Astrocyte of the spinal cord (primary cell): Measurements from ENCODE around the gene STIM1.

ENCODE experiments used
- DNase-seq: peaks from one replicate; pipeline ENCODE4 v3.0.0; 2011; ENCODE audit warnings: low read depth, low spot score
- H3K4me3 ChIP-seq: 2 replicates; pipeline ENCODE4 v1.5.1; 2011; ENCODE audit warnings: low read depth, mild to moderate bottlenecking, low read length, moderate library complexity
- in situ Hi-C: cut with HindIII; loops from 2 replicates; pipeline ENCODE4 v1.10.0; 2017; ENCODE audit warnings: low sequenced_read_pairs
- TF ChIP-seq, protein P1 (sequence below): IDR thresholded peaks from 2 replicates; pipeline ENCODE4 v1.5.1; 2012; ENCODE audit warnings: low read depth, mild to moderate bottlenecking, low read length, inconsistent platforms

Gene STIM1

DNA sequence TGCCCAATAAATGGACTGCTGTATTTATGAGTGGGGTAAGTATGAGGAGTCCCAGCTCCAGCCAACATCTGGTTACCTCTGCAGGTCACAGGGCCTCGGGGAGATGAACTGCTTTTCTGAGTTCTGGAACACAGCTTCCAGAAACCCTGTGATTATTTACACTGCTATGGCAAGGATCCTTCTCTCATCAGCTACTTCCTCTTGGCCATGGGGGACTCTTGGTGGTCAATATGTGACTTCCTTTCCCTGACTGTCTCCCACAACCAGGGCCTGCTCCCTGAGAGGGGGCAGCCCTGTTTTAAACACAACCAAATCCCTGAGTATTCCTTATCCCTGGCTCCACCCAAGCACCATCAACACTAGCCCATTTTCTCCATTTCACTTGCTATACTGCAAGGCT, 24.7 kb upstream of the STIM1 start:
- no peak for DNase-seq
- in situ Hi-C loops = no loop called here
- H3K4me3 ChIP-seq = no peak overlapping the region
- TF ChIP-seq, protein P1, sequence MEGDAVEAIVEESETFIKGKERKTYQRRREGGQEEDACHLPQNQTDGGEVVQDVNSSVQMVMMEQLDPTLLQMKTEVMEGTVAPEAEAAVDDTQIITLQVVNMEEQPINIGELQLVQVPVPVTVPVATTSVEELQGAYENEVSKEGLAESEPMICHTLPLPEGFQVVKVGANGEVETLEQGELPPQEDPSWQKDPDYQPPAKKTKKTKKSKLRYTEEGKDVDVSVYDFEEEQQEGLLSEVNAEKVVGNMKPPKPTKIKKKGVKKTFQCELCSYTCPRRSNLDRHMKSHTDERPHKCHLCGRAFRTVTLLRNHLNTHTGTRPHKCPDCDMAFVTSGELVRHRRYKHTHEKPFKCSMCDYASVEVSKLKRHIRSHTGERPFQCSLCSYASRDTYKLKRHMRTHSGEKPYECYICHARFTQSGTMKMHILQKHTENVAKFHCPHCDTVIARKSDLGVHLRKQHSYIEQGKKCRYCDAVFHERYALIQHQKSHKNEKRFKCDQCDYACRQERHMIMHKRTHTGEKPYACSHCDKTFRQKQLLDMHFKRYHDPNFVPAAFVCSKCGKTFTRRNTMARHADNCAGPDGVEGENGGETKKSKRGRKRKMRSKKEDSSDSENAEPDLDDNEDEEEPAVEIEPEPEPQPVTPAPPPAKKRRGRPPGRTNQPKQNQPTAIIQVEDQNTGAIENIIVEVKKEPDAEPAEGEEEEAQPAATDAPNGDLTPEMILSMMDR = no peak

DNA sequence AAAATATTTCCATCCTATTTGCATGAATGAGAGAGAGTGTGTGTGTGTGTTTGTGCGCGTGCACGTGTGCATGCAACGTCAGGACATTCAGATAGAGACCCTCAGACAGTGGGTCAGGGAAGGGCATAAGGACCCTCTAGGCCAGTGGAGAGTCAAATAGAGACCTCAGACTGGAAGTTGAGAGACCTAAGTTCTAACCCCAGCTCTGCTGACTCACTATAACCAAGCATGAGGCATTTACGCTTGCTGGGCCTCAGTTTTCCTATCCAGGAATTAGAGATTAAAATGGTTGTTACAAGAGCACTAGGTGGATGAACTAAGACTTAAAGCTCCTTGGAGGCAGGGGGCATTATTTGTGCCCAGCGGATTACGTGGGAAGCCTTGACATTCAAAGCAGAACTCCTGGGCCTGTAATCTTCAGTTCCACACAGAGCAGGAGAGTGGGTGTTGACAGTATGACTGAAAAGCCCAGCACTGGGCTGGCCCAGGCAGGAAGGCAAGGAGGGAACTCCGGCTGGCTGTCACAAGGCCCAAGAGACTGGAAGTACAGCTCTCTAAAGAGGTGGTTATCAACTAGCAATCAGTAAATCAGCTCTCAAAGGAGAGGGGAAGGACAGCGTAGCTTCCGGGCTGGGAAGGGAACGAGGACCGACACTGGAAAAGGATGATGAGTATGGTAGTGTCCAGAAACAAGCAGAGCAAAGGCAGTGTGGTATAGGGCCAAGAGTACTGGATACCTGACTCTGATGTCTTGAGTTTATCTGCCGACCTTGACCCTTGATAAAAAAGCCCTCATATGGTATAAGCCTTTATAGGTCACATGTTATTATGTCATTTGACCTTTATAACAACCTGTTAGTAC, 23.9 kb upstream of the STIM1 start:
- no peak overlapping the region for H3K4me3 ChIP-seq
- no peak for DNase-seq
- TF ChIP-seq, protein P1 = no peak
- in situ Hi-C loops = no loop called here

DNA sequence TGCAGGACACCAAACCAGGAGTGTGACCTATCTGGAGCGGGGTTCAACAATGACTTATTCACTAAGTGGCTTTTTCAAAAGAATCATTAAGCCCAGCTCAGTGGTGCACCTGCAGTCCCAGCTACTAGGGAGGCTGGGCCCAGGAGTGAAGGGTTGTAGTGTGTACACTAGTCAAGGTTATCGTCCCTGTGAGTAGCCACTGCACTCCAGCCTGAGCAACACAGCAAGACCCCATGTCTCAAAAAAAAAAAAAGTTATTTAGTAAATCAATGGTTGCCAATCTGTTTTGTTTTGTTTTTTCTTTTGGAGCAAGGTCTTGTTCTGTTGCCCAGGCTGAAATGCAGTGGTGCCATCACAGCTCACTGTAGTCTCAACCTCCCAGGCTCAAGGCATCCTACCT, 22.6 kb upstream of the STIM1 start:
- H3K4me3 ChIP-seq = no peak overlapping the region
- TF ChIP-seq, protein P1 = no peak
- DNase-seq = no peak
- in situ Hi-C loops = no loop called here

DNA sequence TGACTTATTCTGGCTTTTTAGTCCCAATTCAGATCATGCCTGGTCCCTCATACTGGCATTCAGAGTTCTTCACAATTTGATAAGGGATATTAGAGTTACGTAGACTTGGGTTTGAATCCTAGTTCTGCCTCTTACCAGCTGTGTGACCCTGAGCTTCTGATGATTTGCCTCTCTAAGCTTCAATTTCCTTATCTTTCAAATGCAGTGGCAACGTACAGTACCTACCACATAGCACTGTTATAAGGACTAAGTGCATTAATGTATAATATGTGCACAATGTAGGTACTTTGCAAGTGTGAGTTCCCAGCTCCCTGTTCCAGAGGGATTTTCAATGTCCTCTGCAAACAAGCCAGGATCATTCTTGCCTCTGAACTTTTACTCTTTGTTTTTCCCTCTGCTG, 22.0 kb upstream of the STIM1 start:
- no peak for DNase-seq
- no peak overlapping the region for H3K4me3 ChIP-seq
- TF ChIP-seq, protein P1 = no peak
- in situ Hi-C loops = no loop called here

DNA sequence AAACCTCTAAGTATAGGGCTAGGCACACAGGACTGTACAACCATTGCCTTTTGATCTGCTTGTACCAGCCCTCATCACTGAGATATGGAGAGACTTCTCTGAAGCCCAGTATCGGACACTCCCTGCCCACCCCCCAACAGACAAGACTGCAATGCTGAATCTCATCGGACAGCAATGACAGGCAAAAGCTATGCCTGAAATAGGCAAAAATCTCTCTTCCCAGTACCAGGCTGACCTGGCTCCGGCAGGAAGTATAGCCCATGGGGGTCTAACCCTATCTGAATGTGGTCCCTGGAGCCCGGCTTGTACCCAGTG, 21.2 kb upstream of the STIM1 start:
- in situ Hi-C loops = no loop called here
- H3K4me3 ChIP-seq = no peak overlapping the region

DNA sequence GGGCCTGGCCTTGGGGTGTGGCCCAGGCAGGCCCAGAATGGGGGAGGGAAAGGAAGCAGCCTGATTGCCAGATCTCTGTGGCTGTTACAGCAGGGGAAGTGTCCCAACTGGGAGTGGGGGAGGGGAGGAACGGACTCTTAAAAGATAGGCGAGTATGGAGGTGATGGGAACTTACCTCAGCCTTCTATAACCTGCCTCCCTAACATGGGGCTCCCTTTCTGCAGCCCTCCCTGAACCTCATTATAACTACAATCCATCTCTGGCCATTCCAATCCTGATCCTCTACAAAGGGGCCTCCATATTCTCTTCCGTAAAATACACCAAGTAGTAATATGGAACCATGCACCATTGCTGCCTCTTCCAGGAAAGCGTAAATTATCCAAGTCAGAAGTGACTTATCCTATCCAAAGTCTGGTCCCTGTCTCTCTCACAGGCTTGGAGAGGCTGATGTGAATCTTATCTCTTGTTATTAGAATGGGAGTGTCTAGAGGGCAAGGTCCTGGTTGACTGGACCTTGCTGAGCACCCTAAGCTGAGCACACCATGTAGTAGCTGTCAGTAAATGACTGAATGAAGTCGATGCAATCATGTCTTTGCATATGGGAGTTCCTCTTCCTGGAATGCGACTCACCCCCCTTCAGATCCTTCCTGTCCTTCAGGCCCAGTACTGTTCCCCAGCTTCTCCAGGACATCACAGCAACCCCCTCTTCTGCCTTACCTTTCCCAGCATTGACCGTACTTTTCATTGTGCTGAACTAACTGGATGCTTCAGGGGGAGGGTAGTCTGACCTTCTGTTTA, 20.6 kb upstream of the STIM1 start:
- TF ChIP-seq, protein P1 = no peak
- in situ Hi-C loops = no loop called here
- H3K4me3 ChIP-seq = no peak overlapping the region
- no peak for DNase-seq

More for the DNA sequence above, 21.2 kb upstream of the STIM1 start:
- DNase-seq = no peak
- TF ChIP-seq, protein P1 = no peak
